GM21529 (cell line): Measurements from ENCODE around the gene ZNF540.
"Not testable (repeated sequence)": the region's sequence is repeated elsewhere in the genome, so short reads cannot be mapped to it uniquely, and the experiment has no call there.

Experiments used
- ATAC-seq: cut with Tn5 transposase; IDR thresholded peaks from one replicate; pipeline ENCODE4 v1.9.1; 2021; ENCODE audit not compliant: unreplicated experiment

ZNF540 gene

GRCh38 chr19:37594304-37594981, at the start of gene ZNF540, which contains the start of gene ZNF571:
ZNF540 (plus strand) TSS chr19:37594876; CDS start chr19:37598448, 3,572 bp downstream.
ZNF571 (minus strand) TSS chr19:37594792; CDS start chr19:37586676, 8,116 bp downstream.
- ATAC-seq, result peak; percentile 96

DNA sequence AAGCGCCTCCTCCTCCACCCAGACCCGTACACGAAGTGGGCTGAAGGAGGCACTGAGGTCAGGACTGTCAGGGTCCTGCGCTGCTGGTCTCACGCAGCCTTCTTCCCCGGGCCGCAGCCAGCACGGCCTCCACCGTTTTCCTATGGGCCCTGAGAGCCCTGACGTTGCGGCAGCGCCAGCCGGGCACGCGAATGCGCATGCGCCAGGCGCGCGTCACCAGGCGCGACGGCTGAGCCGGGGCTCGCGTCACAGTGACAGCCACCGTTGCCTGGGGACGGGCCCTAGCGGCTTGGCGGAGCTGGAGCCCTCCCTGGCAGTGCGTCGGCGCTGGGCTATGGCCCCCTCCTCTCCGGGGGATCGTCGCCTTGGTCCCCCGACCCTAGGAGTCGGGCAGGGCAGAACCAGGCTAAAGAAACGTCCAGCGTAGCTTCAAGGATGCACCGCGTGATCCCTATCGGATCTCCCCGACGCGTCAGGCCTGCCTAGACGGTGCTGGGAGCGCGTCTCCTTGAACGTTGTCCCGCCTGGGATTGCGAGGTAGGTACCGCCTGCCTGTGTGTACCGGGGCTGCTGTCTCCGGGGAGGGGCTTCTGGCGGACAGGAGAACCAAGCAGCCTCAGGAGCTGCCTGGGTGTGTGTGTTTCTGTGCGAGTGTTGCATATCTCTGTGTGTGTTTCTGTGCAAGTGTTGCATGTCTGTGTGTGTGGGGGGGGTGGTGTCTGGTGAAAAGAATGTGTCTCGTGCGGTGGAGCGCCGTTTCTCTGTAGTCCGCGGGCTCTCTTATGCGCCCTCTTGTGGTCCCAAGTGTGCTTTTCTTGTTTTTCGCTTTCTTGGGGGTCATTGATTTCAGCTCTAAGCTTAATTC, 43.3 kb upstream of the ZNF540 start:
- no peak for ATAC-seq

DNA sequence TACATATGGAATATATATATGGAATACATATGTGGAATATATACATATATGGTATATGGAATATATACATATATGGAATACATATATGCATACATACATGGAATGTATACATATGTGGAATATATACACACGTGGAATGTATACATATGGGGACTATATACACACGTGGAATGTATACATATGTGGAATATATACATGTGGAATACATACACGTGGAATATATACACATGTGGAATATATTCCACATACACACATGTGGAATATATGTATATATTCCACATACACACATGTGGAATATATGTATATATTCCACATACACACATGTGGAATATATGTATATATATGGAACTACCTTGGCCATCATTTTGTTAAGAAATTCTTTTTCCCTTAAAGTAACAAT, 31.2 kb upstream of the ZNF540 start:
- ATAC-seq, result no peak

DNA sequence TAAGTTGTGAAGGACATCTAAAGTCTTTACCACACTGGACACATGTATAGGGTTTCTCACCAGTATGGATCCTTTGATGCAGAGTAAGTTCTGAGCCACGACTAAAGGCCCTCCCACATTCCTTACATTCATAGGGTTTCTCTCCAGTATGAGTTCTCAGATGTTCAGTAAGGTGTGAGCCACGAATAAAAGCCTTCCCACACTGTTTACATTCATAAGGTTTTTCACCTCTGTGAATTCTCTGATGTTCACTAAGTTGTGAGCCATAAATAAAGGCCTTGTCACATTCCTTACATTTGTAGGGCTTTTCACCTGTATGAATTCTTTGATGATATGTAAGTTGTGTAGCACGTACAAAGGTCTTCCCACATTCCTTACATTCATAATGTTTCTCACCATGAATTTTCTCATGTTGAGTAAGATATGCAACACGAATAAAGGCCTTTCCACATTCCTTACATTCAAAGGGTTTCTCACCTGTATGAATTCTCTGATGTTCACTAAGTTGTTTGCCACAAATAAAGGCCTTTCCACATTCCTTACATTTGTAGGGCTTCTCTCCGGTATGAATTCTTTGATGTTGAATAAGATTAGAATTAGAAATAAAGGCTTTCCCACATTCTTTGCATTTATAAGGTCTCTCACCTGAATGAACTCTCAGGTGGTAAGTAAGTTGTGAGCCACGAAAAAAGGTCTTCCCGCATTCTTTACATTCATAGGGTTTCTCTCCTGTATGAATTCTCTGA, 29.9 kb upstream of the ZNF540 start:
- ATAC-seq, result no peak

GRCh38 chr19:37565370-37565669, 29.4 kb upstream of the ZNF540 start:
- ATAC-seq, result no peak

DNA sequence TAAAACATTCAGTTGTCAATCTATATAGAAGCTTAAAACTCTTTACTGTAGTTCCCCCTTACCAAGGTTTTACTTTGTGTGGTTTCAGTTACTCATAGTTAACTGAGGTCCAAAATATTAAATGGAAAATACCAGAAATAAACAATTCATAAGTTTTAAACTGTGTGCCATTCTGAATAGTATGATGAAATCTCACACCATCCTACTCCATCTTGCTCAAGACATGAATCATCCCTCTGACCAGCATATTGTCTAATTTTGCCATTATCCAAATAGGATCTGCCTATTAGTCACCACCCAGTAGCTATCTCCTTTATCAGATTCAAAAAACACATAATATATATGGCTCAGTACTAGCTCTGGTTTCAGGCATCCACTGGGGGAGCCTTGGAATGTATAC, 22.5 kb upstream of the ZNF540 start:
- ATAC-seq, result no peak

- no peak for ATAC-seq
Measured at GRCh38 chr19:37583340-37583739, 11.3 kb upstream of the ZNF540 start.

- no peak for ATAC-seq
Measured at GRCh38 chr19:37593996-37594303, 726 bp upstream of the ZNF540 start.

DNA sequence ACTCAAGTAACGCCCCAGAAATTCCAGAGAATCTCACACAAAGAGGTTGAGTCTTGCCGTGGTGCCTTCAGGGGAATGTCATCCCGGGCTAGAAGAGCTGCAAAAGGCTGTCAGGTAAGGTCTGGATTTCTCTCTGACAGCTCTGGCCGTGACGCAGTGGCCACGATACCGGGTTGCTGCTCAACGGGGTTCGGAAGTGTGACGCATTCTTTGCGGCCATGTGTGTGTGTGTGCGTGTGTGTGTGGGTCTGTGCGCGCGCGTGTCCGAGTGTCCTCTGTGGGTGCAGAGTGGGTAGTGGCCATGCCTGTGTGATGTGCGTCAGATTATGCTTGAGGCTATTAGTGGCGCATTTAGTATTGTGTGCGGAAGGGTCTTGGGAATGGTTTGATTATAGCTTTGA, 306 bp downstream of the ZNF540 start:
- peak; percentile 43 for ATAC-seq

DNA sequence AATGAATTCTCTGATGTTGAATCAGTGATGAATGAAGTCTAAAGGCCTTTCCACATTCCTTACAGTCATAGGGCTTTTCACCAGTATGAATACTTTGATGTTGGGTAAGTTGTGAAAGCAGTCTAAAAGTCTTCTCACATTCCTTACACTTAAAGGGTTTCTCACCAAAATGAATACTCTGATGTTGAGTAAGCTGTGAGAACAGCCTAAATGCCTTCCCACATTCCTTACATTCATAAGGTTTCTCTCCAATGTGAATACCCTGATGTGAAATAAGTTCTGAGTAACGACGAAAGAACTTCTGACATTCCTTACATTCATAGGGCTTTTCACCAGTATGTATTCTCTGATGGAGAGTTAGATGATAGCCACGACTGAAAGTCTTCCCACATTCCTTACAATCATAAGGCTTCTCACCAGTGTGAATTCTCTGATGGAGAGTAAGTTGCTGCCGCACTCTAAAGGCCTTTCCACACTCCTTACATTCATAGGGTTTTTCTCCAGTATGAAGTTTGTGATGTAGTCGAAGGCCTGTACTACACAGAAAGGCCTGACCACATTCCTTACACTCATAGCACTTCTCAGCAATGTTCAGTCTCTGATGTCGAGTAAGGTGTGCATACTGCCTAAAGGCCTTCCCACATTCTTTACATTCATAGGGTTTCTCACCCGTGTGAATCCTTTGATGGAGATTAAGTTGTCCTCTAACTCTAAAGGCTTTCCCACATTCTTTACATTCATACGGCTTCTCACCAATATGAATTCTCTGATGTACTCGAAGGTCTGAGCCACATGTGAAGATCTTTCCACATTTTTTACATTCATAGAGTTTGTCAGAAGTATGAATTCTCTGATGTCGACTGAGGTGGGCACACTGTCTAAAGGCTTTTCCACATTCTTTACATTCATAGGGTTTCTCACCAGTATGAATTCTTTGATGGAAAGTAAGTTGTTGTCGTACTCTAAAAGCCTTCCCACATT, 40.7 kb downstream of the ZNF540 start:
- no peak for ATAC-seq

DNA sequence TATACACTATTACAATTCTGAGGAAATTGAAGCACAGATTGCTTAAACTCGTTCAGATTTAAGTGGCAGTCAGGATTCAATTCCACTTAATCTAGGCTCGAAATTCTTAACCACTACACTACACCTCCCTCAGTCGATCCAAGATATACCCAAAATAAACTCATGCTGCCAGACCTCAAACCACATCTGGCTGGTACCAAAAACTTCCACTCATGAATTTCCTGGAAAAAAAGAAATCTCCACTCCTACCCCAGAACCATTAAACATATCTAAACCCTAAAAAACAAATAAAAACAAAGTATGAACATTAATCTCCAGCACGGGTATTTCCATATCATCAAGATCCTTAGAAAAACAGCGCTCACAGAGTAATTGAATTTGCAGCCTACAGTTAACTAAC, 59.4 kb downstream of the ZNF540 start:
- no peak for ATAC-seq

DNA sequence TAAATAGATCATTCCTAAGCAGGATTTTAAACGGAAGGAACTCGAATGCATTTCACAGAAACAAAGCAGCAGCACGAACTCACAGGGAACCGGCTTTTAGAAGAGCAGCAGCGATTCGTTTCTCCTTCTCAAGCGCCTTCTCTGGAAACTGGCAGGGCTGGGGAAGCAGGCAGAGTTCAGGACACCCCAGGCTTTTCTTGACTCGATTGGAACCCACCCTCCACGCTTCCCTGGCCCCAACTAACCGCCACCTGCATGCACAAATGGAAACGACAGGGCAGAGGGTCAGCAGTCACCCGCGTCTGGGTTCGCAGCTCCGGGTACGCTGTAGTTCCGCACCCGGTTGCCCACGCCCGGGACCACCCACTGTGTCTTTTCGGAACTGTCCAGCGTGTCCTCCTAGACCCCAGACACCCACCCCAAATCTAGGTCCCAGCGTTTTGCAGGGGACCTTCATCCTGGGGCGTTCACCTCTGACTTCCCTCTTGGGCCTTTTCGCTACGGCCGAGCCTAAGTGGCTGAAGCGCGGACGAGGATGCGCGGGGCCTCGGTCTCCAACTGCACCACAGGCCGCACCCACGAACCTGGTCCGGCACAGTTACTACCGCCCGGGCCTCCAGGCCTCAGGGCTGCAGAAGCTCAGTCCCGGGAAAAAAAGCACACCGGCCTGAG, 60.1 kb downstream of the ZNF540 start:
- peak; percentile 37 for ATAC-seq

- peak; percentile 77 for ATAC-seq
Measured at GRCh38 chr19:37655301-37655688, 60.6 kb downstream of the ZNF540 start, which contains the start of gene ZFP30. ZFP30 (minus strand) TSS chr19:37655465; CDS start chr19:37647822, 7,643 bp downstream.

DNA sequence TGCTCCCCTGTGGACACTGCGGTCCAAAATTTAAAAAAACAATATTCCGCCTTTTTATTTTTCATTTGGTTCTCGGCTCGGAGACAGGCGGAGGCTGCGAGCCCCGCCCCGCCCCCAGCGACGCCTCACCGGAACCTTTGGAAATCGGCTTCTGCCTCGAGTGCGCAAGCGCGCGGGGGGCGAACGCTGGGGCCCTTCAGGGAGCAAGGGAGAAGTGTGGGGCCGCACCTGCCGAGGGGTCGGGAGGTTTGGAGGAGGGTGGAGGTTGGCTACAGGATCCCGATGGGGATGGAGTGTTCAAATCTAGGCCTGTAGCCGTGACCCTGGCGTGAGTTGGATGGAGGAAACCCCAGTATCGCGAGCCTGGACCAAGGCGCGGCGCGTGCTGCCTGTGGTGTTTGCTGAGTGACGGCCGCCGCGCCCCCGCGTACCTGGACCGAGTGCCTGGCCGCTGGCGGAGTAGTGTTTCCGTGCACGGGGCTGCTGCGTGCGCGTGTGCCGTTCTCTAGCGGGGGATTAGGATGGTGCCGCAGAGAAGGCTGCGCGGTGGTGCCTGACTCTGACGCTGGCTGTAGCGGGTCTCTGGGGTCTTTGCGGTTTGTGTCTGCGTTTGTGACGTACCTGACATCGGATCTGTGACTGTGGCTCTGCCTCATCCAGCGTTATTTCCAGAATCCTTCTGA, 61.2 kb downstream of the ZNF540 start:
- peak; percentile 52 for ATAC-seq

DNA sequence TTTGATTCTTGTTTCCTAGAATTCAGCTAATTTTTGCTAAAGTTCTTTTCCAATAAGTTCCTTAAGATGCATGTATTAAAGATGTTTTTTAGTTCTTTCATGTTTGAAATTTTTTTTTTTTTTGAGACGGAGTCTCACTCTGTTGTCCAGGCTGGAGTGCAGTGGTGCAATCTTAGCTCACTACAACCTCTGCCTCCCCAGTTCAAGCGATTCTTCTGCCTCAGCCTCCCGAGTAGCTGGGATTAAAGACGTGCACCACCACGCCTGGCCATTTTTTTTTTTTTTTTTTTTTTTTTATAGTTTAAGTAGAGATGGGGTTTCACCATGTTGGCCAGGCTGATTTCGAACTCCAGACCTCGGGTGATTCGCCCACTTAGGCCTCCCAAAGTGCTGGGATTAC, 62.5 kb downstream of the ZNF540 start:
- ATAC-seq, result not testable (repeated sequence)
